GM06990 (cell line): ENCODE results near the gene PTPRN2.

Source experiments
- DNase-seq: peaks from one replicate; pipeline ENCODE4 v3.0.0-alpha.2; 2011; ENCODE audit not compliant: insufficient read length; ENCODE audit errors: extremely low read depth
- H3K27me3 ChIP-seq: replicated peaks from 2 replicates; pipeline ENCODE4 v1.6.0; 2011; ENCODE audit warnings: low read length; ENCODE audit not compliant: control insufficient read depth, insufficient read depth
- H3K36me3 ChIP-seq: 2 replicates; pipeline ENCODE4 v1.5.1; 2011; ENCODE audit warnings: low read length; ENCODE audit not compliant: control insufficient read depth, insufficient read depth
- H3K4me3 ChIP-seq: replicated peaks from 2 replicates; pipeline ENCODE4 v1.5.1; 2011; ENCODE audit warnings: low read depth, mild to moderate bottlenecking, control low read depth, low read length
- CTCF ChIP-seq: IDR thresholded peaks from 2 replicates; pipeline ENCODE4 v1.5.1; 2011; ENCODE audit warnings: low read length, control low read depth, mild to moderate bottlenecking, inconsistent platforms; ENCODE audit not compliant: insufficient read depth, poor library complexity, severe bottlenecking

PTPRN2 gene

DNA sequence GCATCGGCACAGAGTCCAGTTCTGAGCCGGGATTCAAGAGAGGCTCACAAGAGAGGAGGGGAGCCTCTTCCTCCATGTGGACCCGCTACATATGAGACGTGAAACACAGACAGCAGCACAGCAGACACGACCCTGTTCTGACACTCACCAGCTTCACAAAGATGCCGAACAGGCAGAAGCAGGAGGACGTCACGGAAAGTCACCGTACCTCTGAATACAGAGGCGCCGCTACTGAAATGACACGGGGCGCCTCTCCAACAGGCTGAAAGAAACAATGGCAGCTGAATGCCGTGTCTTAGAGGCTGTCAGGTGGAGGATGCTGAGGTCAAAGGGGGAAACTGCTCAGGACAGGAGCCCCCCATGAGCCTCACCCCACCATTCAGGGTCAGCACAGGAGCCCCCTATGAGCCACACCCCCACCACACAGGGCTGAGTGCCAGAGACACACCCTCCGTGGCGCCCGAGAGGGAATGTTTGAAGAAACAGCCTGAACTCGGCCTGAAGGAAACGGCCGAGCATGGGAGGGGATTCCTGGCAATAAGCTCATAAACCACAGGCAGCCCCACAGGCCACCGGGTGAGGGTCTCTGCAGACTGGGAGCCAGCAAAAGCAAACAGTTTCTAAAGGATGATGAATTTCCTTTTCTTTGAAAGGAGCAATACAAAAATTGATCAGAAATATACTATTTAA, 510.3 kb downstream of the PTPRN2 start:
- Histone ChIP-seq H3K36me3 (no peaks in the 10 kb centered on the region), H3K27me3 (no peaks in the 10 kb centered on the region), H3K4me3 (no peak overlapping the region)
- no peak for TF ChIP-seq CTCF
- DNase-seq: no peak

GRCh38 chr7:158076656-158077055, 511.0 kb downstream of the PTPRN2 start:
- Histone ChIP-seq H3K4me3 (no peak overlapping the region), H3K27me3 (no peaks in the 10 kb centered on the region), H3K36me3 (no peaks in the 10 kb centered on the region)
- no peak for TF ChIP-seq CTCF
- DNase-seq: no peak

DNA sequence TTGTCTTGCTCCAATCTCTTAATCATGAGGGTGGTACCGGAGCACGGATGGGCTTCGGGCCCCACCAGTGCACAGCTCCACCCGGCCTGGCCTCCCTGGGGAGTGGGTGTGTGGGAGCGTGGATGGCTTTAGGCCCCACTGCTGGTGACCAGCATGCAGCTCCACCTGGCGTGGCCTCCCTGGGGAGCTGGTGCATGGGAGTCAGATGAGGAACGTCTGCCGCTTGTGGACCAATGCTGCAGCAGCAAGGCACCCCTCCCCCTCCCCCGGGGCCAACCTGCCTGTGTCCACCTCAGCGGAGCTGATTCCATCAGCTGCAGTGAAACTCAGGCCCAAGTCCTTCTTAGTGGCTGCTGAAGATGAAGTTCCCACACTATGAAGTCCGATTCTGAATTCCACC, 511.4 kb downstream of the PTPRN2 start:
- no peak overlapping the region for H3K4me3 ChIP-seq
- DNase-seq: no peak
- no peaks in the 10 kb centered on the region for H3K27me3 ChIP-seq
- H3K36me3 ChIP-seq: no peaks in the 10 kb centered on the region
- TF ChIP-seq CTCF: no peak

GRCh38 chr7:158075633-158076001, 512.0 kb downstream of the PTPRN2 start:
- no peak for TF ChIP-seq CTCF

GRCh38 chr7:158074896-158075632, 512.6 kb downstream of the PTPRN2 start:
- Histone ChIP-seq H3K36me3 (no peaks in the 10 kb centered on the region), H3K27me3 (no peaks in the 10 kb centered on the region), H3K4me3 (no peak overlapping the region)
- no peak for DNase-seq
- no peak for TF ChIP-seq CTCF

More at GRCh38 chr7:158075633-158076001, 512.0 kb downstream of the PTPRN2 start:
- Histone ChIP-seq H3K27me3 (no peaks in the 10 kb centered on the region), H3K4me3 (no peak overlapping the region), H3K36me3 (no peaks in the 10 kb centered on the region)
- no peak for DNase-seq
